ENCODE results near the gene GAS2L3.
A peak's percentile ranks its signal among the peaks of the same experiment; 100 is the strongest.
"Not testable (repeated sequence)": the region's sequence is repeated elsewhere in the genome, so short reads cannot be mapped to it uniquely, and the experiment has no call there.

Gene GAS2L3

GRCh38 chr12:100573292-100574186 is at the start of gene GAS2L3:
TSS of gene GAS2L3 (plus strand) at chr12:100573684. CDS start at chr12:100594905, 21,221 bp downstream.
- peak in 50 of 51 donors; percentile 7 to 86 (median 68) for DNase-seq

GRCh38 chr12:100528034-100528433 is 45.5 kb upstream of the GAS2L3 start:
- no peak for DNase-seq

GRCh38 chr12:100528471-100529127 is 44.9 kb upstream of the GAS2L3 start:
- DNase-seq = peak in 1 of 51 donors; percentile 21

GRCh38 chr12:100529756-100530350 is 43.6 kb upstream of the GAS2L3 start:
- no peak for DNase-seq

- no peak for DNase-seq
Observed at GRCh38 chr12:100533376-100533775, 40.1 kb upstream of the GAS2L3 start.

- no peak for DNase-seq
Observed at GRCh38 chr12:100534625-100535227, 38.8 kb upstream of the GAS2L3 start.

GRCh38 chr12:100539202-100539601 is 34.3 kb upstream of the GAS2L3 start:
- no peak for DNase-seq

- no peak for DNase-seq
Observed at GRCh38 chr12:100544165-100544564, 29.3 kb upstream of the GAS2L3 start.

GRCh38 chr12:100545092-100545491 is 28.4 kb upstream of the GAS2L3 start:
- no peak for DNase-seq

- no peak for DNase-seq
Observed at GRCh38 chr12:100553936-100554335, 19.5 kb upstream of the GAS2L3 start.

GRCh38 chr12:100554608-100555077 is 18.8 kb upstream of the GAS2L3 start:
- DNase-seq = peak in 6 of 51 donors; percentile 0 to 74 (median 10)

GRCh38 chr12:100555722-100556121 is 17.8 kb upstream of the GAS2L3 start:
- DNase-seq = no peak

GRCh38 chr12:100557357-100557756 is 16.1 kb upstream of the GAS2L3 start:
- DNase-seq = no peak

- not testable (repeated sequence) for DNase-seq
Observed at GRCh38 chr12:100559261-100559660, 14.2 kb upstream of the GAS2L3 start.

- no peak for DNase-seq
Observed at GRCh38 chr12:100564090-100564489, 9.4 kb upstream of the GAS2L3 start.

- DNase-seq = no peak
Observed at GRCh38 chr12:100564905-100565467, 8.5 kb upstream of the GAS2L3 start.

- no peak for DNase-seq
Observed at GRCh38 chr12:100565987-100566545, 7.4 kb upstream of the GAS2L3 start.

- DNase-seq = peak in 18 of 51 donors; percentile 0 to 57 (median 14)
Observed at GRCh38 chr12:100566887-100567637, 6.4 kb upstream of the GAS2L3 start.

GRCh38 chr12:100567945-100568344 is 5.5 kb upstream of the GAS2L3 start:
- no peak for DNase-seq

GRCh38 chr12:100572184-100572583 is 1.3 kb upstream of the GAS2L3 start:
- DNase-seq = no peak
